HL-60 (cell line): Measurements from ENCODE around the gene MICU1.
"Not testable (repeated sequence)": the region's sequence is repeated elsewhere in the genome, so short reads cannot be mapped to it uniquely, and the experiment has no call there.

Experiments used
- DNase-seq, 2 experiments: peaks; one replicate each; pipeline ENCODE4 v3.0.0-alpha.2; 2010 to 2020; ENCODE audit warnings: low read depth in 1 of 2, low spot score in 1 of 2
- H3K27ac ChIP-seq: fragments of 250-450 bp; sonication (Bioruptor Pico); replicated peaks from 2 replicates; pipeline ENCODE4 v1.5.1; 2020; ENCODE audit warnings: mild to moderate bottlenecking, moderate library complexity
- H3K27me3 ChIP-seq: fragments of 250-450 bp; sonication (Bioruptor Pico); 2 replicates; pipeline ENCODE4 v1.5.1; 2021; ENCODE audit warnings: mild to moderate bottlenecking, moderate library complexity; ENCODE audit not compliant: insufficient read depth, poor library complexity, severe bottlenecking
- H3K4me3 ChIP-seq: replicated peaks from 2 replicates; pipeline ENCODE4 v1.5.1; 2011; ENCODE audit warnings: mild to moderate bottlenecking, control low read depth, low read length; ENCODE audit not compliant: insufficient read depth
- CTCF ChIP-seq: IDR thresholded peaks from one replicate; pipeline ENCODE4 v1.5.1; 2011; ENCODE audit warnings: low read length, control low read depth, inconsistent platforms; ENCODE audit not compliant: insufficient read depth
- GABPA ChIP-seq: IDR thresholded peaks from 2 replicates; pipeline ENCODE4 v1.6.1; 2012; ENCODE audit warnings: low read depth
- POLR2AphosphoS5 ChIP-seq: IDR thresholded peaks from 2 replicates; pipeline ENCODE4 v1.6.1; 2012; ENCODE audit warnings: low read depth
- REST ChIP-seq: IDR thresholded peaks from 2 replicates; pipeline ENCODE4 v1.6.1; 2012; ENCODE audit warnings: low read depth; ENCODE audit not compliant: insufficient replicate concordance
- SPI1 ChIP-seq: IDR thresholded peaks from 2 replicates; pipeline ENCODE4 v1.6.1; 2012; ENCODE audit warnings: low read depth, mild to moderate bottlenecking, borderline replicate concordance

The MICU1 gene

GRCh38 chr10:72654720-72655119, 28.8 kb upstream of the MICU1 start:
- no peaks in the 10 kb centered on the region for H3K27me3 ChIP-seq
- DNase-seq, result no peak
- no peak for TF ChIP-seq POLR2AphosphoS5
- TF ChIP-seq CTCF, result no peak
- no peak for TF ChIP-seq SPI1
- TF ChIP-seq REST, result no peak
- no peak for TF ChIP-seq GABPA
- no peak overlapping the region for H3K4me3 ChIP-seq
- H3K27ac ChIP-seq, result no peak overlapping the region

- no peaks in the 10 kb centered on the region for H3K27me3 ChIP-seq
- no peak overlapping the region for H3K4me3 ChIP-seq
- DNase-seq, result no peak
- no peak for TF ChIP-seq SPI1
- no peak overlapping the region for H3K27ac ChIP-seq
These were observed 27.7 kb upstream of the MICU1 start for GRCh38 chr10:72653383-72654096.

GRCh38 chr10:72649291-72649690, 23.4 kb upstream of the MICU1 start:
- TF ChIP-seq SPI1 (no peak), GABPA (no peak), POLR2AphosphoS5 (no peak), REST (no peak), CTCF (no peak)
- no peak for DNase-seq
- H3K27ac ChIP-seq, result no peak overlapping the region
- H3K4me3 ChIP-seq, result no peak overlapping the region
- H3K27me3 ChIP-seq, result no peaks in the 10 kb centered on the region

GRCh38 chr10:72648301-72648700, 22.4 kb upstream of the MICU1 start:
- no peak overlapping the region for H3K4me3 ChIP-seq
- no peak overlapping the region for H3K27ac ChIP-seq
- no peak for TF ChIP-seq REST
- TF ChIP-seq SPI1, result no peak
- TF ChIP-seq GABPA, result no peak
- no peak for TF ChIP-seq CTCF
- no peak for TF ChIP-seq POLR2AphosphoS5
- DNase-seq, result no peak
- H3K27me3 ChIP-seq, result no peaks in the 10 kb centered on the region

- H3K27ac ChIP-seq, H3K27me3 ChIP-seq, DNase-seq, H3K4me3 ChIP-seq: not testable (repeated sequence)
These were observed 21.1 kb upstream of the MICU1 start for GRCh38 chr10:72646971-72647370.
